Spinal cord (tissue), 10 donors: ENCODE results near the gene DMWD. TPM values are rescaled to one million over a fixed set of nuclear protein-coding genes. Genes with fewer than 3 reads are reported as not detected.

Experiments used
- DNase-seq, 6 donors: peaks; one replicate each; pipeline versions ENCODE4 v3.0.0 to v3.0.0-alpha.2; 2013 to 2015; ENCODE audit warnings: low spot score in 6 of 6, low read depth in 4 of 6
- H3K27ac ChIP-seq: one replicate; pipeline ENCODE4 v1.5.1; 2013; ENCODE audit warnings: low read depth, low read length, control low read depth
- H3K27me3 ChIP-seq: one replicate; pipeline ENCODE4 v1.6.1; 2013; ENCODE audit warnings: low read length; ENCODE audit not compliant: control insufficient read depth, insufficient read depth
- H3K36me3 ChIP-seq: one replicate; pipeline ENCODE4 v1.6.1; 2013; ENCODE audit warnings: low read length; ENCODE audit not compliant: control insufficient read depth, insufficient read depth
- H3K4me1 ChIP-seq: one replicate; pipeline ENCODE4 v1.6.1; 2013; ENCODE audit warnings: low read length; ENCODE audit not compliant: control insufficient read depth, insufficient read depth
- H3K4me3 ChIP-seq: one replicate; pipeline ENCODE4 v1.5.1; 2013; ENCODE audit warnings: low read depth, low read length, control low read depth
- H3K9me3 ChIP-seq: one replicate; pipeline ENCODE4 v1.6.1; 2013; ENCODE audit warnings: low read length; ENCODE audit not compliant: control insufficient read depth, insufficient read depth
- WGBS: methylation state at CpG from one replicate; pipeline ENCODE4 v1.1.5; 2013; ENCODE audit warnings: missing lambda C conversion rate; ENCODE audit not compliant: insufficient coverage; 5-methylcytosine and 5-hydroxymethylcytosine counted together
- polyA plus RNA-seq, 2 donors: library from polyadenylated mRNA; unstranded; fragments of 120-200 nt; gene quantifications; one replicate each; pipeline ENCODE4 v1.2.1, GENCODE V29; 2013; ENCODE audit not compliant: insufficient read length in 2 of 2
- total RNA-seq, 2 donors: library from RNA; depleted of rRNA in 1 of 2; stranded (reverse); fragments of 120-200 nt in 1 of 2; fragments of >200 nt in 1 of 2; gene quantifications; one replicate each; pipeline versions ENCODE4 v1.2.3 to v1.2.4, GENCODE V29; 2013 to 2014
- donor health status: healthy.

Gene DMWD
- total and polyA plus RNA-seq, 4 donors = 27.0 to 101 (median 62.8) TPM

DNA sequence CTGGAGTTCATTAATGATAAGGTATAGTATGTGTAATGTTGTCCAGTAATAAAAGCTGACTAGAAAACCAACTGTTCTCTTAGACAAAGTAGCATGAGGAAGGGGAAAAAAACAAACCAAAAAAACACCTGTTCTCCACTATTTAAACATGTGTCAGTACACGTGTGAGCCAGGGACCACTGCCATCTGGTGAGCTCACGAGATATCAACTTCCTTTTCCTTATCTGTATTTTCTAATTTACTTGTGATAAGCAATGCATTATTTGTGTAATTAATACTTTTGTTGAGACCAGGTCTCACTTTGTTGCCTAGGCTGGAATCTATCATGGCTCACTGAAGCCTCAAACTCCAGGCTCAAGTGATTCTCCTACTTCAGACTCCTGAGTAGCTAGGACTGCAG, 19.3 kb downstream of the DMWD start:
- no CpG with 5 or more reads among the region's 2 CpGs for WGBS
- H3K36me3 ChIP-seq = peaks cover 64% of the 10 kb centered on the region

DNA sequence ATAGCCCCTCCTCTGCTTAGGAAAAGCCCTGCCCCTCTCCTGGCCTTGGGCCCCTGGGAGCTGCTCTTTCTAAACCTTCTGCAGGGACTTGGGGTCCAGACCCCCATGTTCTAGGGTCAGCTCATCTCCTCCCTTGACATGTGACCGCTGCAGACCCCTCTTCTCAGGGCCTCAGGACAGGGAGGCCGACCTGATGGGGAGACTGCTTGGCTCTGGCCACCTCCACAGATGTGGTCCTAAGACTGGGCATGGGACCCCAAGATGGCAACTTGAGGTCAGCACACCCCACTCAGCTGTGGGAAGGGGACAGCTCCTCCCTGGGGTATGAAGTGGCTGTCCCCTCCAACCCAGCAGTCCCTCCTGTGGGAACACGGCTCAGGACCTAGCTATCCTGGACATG, 19.7 kb downstream of the DMWD start:
- no peak overlapping the region for H3K4me3 ChIP-seq
- no peaks in the 10 kb centered on the region for H3K9me3 ChIP-seq
- H3K27ac ChIP-seq = no peak overlapping the region
- DNase-seq = no peak
- H3K36me3 ChIP-seq = peaks cover 59% of the 10 kb centered on the region
- peaks cover 4% of the 10 kb centered on the region for H3K27me3 ChIP-seq
- 78% methylated on average over 1 of the region's 3 CpGs for WGBS
- peaks cover 30% of the 10 kb centered on the region for H3K4me1 ChIP-seq

More for the DNA sequence above, 19.3 kb downstream of the DMWD start:
- Histone ChIP-seq H3K9me3 (no peaks in the 10 kb centered on the region), H3K4me3 (no peak overlapping the region), H3K4me1 (peaks cover 28% of the 10 kb centered on the region), H3K27me3 (peaks cover 2% of the 10 kb centered on the region), H3K27ac (no peak overlapping the region)
- no peak for DNase-seq

DNA sequence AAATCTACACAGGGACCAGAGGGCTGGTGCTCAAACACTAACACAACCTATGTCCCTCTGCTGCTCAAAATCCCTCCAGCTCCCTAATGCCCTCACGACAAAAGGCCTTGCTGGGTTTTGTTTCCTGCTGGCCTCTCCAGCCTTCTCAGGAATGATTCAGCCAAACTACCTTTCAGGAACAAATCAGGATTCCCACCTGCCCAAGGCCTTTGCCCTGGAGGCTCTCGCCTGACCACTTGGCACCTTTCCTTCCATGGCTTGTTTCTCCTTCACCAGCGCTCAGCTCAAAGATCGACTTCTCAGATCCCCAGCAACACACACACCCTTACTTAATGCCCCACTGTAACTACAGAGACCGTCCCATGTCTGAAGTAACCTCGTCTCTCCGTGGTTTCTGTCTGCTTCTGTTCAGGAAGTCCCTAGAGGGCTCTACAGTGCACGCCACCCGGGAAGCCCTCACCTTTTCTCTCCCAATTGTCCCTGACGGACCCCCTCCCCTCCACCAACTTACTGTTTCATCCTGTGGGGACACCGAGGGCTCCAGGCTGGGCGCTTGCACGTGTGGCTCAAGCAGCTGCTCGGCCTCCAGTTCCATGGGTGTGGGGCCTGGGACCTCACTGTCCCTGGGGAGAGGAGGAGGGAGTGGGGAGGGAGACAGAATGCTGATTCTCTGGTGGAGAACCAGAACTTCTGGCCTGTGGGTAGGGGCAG, 20.4 kb downstream of the DMWD start:
- H3K4me3 ChIP-seq = no peak overlapping the region
- H3K4me1 ChIP-seq = peaks cover 36% of the 10 kb centered on the region
- H3K36me3 ChIP-seq = peaks cover 53% of the 10 kb centered on the region
- peak in 1 of 6 donors; percentile 2 for DNase-seq
- H3K27me3 ChIP-seq = peaks cover 11% of the 10 kb centered on the region
- WGBS = 81% methylated on average over 14 of the region's 14 CpGs
- H3K9me3 ChIP-seq = no peaks in the 10 kb centered on the region
- no peak overlapping the region for H3K27ac ChIP-seq

DNA sequence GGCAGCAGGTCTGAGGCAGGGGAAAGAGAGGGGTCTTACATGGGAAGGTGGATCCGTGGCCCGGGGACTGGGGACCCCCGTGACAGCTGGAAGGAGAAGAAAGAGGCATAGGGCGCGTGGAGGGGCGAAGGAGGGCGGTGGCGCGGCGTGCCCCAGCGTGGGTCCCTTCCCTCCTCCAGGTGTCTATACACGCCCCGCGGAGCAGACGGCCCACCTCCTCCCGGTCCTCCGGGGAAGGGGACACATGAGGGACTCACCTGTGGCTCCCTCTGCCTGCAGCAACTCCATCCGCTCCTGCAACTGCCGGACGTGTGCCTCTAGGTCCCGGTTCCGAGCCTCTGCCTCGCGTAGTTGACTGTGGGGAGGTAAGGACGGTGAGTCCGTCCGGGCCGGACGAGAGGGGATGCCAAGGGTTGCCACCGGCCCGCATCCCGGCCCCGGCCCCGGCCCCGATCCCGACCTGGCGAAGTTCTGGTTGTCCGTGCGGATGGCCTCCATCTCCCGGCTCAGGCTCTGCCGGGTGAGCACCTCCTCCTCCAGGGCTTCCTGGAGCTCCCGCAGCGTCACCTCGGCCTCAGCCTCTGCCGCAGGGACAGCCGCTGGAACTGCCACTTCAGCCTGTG, 21.2 kb downstream of the DMWD start:
- DNase-seq = no peak
- Histone ChIP-seq H3K4me1 (peaks cover 44% of the 10 kb centered on the region), H3K27me3 (peaks cover 19% of the 10 kb centered on the region), H3K27ac (peak overlapping the region; percentile 86), H3K36me3 (peaks cover 49% of the 10 kb centered on the region), H3K4me3 (no peak overlapping the region), H3K9me3 (no peaks in the 10 kb centered on the region)
- 83% methylated on average over 41 of the region's 46 CpGs for WGBS

DNA sequence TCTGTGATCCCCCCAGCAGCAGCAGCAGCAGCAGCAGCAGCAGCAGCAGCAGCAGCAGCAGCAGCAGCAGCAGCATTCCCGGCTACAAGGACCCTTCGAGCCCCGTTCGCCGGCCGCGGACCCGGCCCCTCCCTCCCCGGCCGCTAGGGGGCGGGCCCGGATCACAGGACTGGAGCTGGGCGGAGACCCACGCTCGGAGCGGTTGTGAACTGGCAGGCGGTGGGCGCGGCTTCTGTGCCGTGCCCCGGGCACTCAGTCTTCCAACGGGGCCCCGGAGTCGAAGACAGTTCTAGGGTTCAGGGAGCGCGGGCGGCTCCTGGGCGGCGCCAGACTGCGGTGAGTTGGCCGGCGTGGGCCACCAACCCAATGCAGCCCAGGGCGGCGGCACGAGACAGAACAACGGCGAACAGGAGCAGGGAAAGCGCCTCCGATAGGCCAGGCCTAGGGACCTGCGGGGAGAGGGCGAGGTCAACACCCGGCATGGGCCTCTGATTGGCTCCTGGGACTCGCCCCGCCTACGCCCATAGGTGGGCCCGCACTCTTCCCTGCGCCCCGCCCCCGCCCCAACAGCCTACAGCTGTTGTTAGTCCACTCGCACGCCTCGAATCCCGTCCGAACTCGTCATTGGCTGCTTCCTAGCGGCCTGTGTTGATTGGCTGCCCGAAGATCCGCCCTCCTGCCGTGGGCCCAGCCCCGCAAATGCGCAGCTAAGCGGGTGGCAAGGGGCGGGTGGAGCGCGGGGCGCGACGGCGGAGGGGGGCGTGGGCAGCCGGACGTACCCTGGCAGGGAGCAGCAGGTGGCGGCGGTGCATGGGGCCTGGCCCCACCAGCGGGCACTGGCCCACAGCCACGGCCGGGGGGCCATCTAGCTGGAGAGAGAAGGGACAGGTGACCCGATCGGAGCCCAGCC, 22.2 kb downstream of the DMWD start:
- Histone ChIP-seq H3K9me3 (no peaks in the 10 kb centered on the region), H3K4me1 (peaks cover 54% of the 10 kb centered on the region), H3K27me3 (peaks cover 27% of the 10 kb centered on the region), H3K4me3 (peak overlapping the region; percentile 75), H3K27ac (peak overlapping the region; percentile 99), H3K36me3 (peaks cover 56% of the 10 kb centered on the region)
- peak; percentile 77 to 98 (median 88) for DNase-seq
- 2% methylated on average over 79 of the region's 79 CpGs for WGBS

DNA sequence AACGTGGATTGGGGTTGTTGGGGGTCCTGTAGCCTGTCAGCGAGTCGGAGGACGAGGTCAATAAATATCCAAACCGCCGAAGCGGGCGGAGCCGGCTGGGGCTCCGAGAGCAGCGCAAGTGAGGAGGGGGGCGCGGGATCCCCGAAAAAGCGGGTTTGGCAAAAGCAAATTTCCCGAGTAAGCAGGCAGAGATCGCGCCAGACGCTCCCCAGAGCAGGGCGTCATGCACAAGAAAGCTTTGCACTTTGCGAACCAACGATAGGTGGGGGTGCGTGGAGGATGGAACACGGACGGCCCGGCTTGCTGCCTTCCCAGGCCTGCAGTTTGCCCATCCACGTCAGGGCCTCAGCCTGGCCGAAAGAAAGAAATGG, 22.8 kb downstream of the DMWD start:
- Histone ChIP-seq H3K27me3 (peaks cover 27% of the 10 kb centered on the region), H3K9me3 (no peaks in the 10 kb centered on the region), H3K27ac (peak overlapping the region; percentile 99), H3K36me3 (peaks cover 56% of the 10 kb centered on the region), H3K4me1 (peaks cover 61% of the 10 kb centered on the region), H3K4me3 (peak overlapping the region; percentile 75)
- peak in 2 of 6 donors; percentile 73 to 74 for DNase-seq
- under 1% methylated on average over 28 of the region's 28 CpGs for WGBS

DNA sequence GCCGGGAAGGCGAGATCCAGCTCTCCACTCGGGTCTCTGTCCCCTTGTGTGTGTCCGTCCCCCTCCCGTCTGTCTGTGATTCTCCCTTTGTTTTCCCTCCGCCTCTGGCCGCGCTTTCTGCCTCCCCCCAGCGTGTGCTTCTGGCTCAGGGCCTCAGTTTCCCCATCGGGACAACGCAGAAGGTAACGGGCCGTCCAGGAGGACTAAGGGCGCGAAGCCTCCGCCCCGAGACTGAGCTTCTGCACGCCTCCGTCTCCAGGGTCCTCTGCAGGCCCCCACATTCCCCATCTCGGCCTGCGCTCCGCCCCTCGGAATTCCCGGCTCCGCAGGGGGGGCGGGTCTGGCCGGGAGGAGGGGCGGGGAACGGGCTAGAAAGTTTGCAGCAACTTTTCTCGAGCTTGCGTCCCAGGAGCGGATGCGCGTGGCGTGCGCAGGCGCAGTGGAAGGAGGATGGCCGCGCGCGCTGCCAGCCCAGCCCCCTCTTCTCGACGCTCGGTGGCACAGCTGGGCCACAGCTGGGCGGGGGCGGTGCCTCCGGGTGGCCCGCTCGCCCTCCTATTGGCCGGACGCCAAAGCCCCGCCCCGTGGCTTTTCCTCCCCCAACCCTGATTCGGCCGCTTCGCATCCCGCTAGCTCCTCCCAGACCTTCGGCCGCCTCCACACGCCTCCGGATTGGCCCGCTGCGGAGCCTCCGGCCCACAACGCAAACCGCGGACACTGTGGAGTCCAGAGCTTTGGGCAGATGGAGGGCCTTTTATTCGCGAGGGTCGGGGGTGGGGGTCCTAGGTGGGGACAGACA, 23.5 kb downstream of the DMWD start, which contains the start of gene SIX5:
Gene SIX5 (minus strand): TSS at position 269 of the 799 bp plus-strand sequence. CDS start 408 bp downstream, outside the sequence.
- H3K4me3 ChIP-seq = peak within 1 kb of the TSS; percentile 75
- peaks cover 27% of the 10 kb centered on the region for H3K27me3 ChIP-seq
- WGBS = under 1% methylated on average over 69 of the region's 70 CpGs
- peaks cover 52% of the 10 kb centered on the region for H3K36me3 ChIP-seq
- H3K27ac ChIP-seq = peak within 1 kb of the TSS; percentile 99
- H3K9me3 ChIP-seq = no peaks in the 10 kb centered on the region
- peak; percentile 92 to 99 (median 96) for DNase-seq
- H3K4me1 ChIP-seq = peaks cover 67% of the 10 kb centered on the region

DNA sequence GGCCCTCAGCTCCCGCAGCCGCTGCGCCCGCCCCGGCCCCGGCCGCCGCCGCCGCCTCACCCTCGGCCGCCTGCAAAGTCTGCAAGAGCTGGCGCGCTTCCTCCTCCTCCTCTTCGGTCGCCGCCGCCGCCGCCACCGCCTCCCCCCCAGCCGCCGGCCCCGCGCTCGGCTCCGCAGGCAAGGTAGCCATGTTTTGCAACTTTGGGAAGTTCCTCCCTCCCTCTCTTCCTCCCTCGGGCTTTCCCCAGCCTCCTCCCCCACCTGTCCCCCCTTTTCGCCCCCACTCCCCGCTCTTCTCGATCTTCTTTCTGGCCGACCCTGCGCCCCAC, 24.0 kb downstream of the DMWD start:
- 0% methylated on average over 31 of the region's 33 CpGs for WGBS
- Histone ChIP-seq H3K27me3 (peaks cover 32% of the 10 kb centered on the region), H3K4me1 (peaks cover 72% of the 10 kb centered on the region), H3K9me3 (no peaks in the 10 kb centered on the region), H3K27ac (peak overlapping the region; percentile 98), H3K4me3 (peak overlapping the region; percentile 75), H3K36me3 (peaks cover 47% of the 10 kb centered on the region)
- DNase-seq = no peak
